Smooth muscle cell of the brain vasculature (primary cell): ENCODE measurements around the gene TDRD9.
"Not testable (repeated sequence)": the region's sequence is repeated elsewhere in the genome, so short reads cannot be mapped to it uniquely, and the experiment has no call there.

Experiments used
- DNase-seq: peaks from one replicate; pipeline ENCODE4 v3.0.0-alpha.2; 2012; ENCODE audit warnings: low read depth, low spot score

Gene TDRD9

DNA sequence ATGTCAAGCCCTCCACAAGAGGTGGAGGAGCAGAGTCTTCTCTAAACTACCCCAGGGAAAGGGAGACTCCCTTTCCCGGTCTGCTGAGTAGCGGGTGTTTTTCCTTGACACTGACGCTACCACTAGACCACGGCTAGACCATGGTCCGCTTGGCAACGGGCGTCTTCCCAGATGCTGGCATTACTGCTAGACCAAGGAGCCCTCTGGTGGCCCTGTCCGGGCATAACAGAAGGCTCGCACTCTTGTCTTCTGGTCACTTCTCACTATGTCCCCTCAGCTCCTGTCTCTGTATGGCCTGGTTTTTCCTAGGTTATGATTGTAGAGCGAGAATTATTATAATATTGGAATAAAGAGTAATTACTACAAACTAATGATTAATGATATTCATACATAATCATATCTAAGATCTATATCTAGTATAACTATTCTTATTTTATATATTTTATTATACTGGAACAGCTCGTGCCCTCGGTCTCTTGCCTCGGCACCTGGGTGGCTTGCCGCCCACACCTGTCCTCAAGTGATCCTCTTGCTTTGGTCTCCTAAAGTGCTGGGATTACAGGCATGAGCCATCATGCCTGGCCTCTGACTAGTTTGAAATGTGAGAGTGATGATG lies 52.5 kb downstream of the TDRD9 start:
- DNase-seq, result not testable (repeated sequence)

- no peak for DNase-seq
Observed at GRCh38 chr14:103984196-103984595, 55.9 kb downstream of the TDRD9 start.

DNA sequence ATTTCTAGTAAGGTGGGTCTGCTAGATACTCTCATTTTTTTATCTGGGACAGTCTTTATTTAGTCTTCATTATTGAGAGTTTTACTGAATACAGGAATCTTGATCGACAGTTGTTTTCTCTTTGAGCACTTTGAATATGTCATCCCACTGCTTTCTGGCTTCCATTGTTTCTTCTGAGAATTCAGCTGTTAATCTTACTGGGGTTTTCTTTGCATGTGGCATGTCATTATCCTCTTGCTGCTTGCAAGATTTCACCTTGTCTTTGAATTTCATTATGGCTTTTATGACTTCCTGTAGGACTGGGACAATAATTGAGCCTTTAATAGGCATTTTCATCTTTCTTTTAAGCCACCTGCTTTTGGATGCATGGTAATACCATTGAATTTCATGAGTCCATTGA lies 60.8 kb downstream of the TDRD9 start:
- DNase-seq, result no peak

- no peak for DNase-seq
Observed at GRCh38 chr14:103989964-103990363, 61.7 kb downstream of the TDRD9 start.

GRCh38 chr14:103994535-103995184 lies 66.4 kb downstream of the TDRD9 start:
- DNase-seq, result no peak

DNA sequence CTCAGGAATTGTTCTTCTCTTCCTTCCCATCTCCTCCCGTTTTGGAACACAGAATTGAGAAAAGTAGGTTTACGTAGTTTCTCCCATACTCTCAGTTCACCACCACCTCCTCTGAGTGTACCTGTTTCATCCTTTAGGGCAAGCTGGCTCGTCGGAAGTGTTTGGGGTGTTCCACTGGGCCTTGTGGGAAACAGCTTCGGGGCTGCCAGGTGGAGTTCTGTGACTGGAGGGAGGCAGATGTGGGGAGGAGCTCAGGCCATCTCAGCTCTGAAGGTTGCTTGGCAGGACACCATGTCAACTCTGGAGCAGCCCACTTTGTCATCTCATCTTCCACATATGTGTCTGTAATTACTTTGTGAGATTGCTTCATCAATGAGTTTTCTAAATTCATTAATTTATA lies 67.6 kb downstream of the TDRD9 start:
- DNase-seq, result no peak

- no peak for DNase-seq
Observed at GRCh38 chr14:103997391-103997790, 69.1 kb downstream of the TDRD9 start.

DNA sequence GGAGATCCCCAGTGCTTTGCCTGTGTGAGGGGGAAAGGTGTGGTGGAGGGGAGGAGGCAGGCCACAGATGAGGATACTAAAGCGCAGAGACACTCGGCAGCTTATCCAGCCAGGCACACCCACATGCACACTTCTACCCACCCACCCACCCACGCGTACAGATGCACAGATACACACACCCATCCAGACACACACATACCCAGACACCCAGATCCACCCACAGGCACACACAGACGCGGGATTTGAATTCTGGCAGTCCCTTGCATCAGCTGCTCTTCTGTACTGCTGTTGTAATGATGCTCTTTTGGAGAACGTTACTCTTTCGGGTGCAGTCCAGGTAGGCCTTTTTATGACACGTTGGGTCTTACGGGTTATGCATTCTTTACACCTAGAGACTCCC lies 69.8 kb downstream of the TDRD9 start:
- no peak for DNase-seq

DNA sequence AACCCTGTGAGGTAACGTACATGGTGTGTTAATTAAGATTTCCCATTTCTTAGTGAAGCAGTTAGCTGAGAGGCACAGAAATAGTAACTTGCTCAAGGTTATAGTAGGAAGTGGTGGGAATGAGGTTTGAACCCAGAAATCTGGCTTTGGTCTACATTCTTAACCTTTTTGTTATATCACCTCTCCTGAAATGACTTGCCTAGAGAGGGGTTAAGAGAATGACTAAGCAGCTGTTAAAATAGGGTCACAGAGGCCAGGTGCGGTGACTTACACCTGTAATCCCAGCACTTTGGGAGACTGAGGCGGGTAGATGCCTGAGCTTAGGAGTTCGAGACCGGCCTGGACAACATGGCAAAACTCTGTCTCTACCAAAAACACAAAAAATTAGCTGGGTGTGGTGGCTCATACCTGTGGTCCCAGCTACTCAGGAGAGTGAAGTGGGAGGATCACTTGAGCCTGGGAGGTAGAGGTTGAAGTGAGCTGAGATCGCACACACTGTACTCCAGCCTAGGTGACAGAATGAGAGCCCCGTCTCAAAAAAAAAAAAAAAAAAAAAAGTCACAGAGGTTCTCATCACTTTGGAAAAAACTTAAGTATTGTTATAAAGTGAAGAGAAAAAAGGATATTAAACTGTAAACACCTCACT lies 71.7 kb downstream of the TDRD9 start:
- no peak for DNase-seq

- DNase-seq, result no peak
Observed at GRCh38 chr14:104001003-104001402, 72.7 kb downstream of the TDRD9 start.

GRCh38 chr14:104003616-104004015 lies 75.4 kb downstream of the TDRD9 start:
- DNase-seq, result no peak

DNA sequence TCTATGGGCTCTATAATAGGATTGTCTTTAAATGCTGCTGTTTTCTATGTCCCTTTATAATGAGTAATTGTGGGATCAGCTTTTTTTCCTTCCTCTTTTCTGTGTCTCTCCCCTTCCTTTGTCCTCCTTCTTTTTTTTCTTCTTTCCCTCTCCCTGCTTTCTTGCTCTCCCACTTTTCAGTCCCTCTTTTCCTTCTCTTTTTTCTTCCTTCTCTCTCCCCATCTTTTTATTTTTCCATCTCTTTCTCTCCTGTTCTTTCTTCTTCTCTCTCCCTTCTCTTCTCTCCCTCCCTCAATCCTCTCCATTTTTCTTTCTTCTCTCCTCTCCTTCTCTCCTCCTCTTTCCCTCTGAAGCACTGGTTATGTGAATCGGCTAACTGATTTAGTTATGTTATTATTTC lies 76.6 kb downstream of the TDRD9 start:
- DNase-seq, result no peak

GRCh38 chr14:104005489-104005888 lies 77.2 kb downstream of the TDRD9 start:
- no peak for DNase-seq

- DNase-seq, result no peak
Observed at GRCh38 chr14:104007121-104007520, 78.9 kb downstream of the TDRD9 start.

DNA sequence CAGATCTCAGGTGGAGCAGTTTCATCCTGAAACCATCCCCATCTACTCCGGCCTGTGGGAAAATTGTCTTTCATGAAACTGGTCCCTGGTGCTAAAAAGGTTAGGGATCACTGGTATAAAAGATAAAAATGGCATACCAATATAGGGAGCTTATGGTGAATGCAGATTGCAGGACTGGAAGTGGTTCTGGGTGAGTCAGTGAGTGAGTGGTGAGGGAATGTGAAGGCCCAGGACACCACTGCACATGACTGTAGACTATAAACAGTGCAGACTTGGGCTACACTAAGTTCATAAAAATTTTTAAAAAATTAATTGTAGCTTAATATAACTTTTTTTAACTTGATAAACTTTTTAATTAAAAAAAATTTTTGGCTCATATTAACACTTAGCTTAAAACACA lies 81.0 kb downstream of the TDRD9 start:
- no peak for DNase-seq

GRCh38 chr14:104011824-104012517 lies 83.7 kb downstream of the TDRD9 start:
- no peak for DNase-seq

- DNase-seq, result no peak
Observed at GRCh38 chr14:104014764-104015163, 86.5 kb downstream of the TDRD9 start.

GRCh38 chr14:104016873-104017650 lies 88.8 kb downstream of the TDRD9 start:
- no peak for DNase-seq

DNA sequence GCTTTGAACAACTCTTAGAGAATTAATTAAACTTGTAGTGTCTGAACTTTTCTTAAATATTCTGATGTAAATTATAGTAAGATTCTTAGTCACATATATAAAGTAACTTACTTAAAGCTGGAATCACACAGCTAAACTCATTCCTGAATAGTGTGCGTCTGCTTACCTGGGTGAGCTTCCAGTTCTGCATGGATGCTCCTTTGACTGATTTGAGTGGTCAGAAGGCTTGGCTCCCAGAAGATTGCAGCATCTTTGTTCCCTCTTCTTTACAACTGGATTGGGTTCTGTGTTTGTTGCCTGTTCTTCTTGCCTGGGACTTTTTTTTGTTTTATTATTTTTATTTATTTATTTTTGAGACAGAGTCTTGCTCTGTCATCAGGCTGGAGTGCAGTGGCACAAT lies 90.8 kb downstream of the TDRD9 start:
- no peak for DNase-seq

- no peak for DNase-seq
Observed at GRCh38 chr14:104019806-104020205, 91.5 kb downstream of the TDRD9 start.

DNA sequence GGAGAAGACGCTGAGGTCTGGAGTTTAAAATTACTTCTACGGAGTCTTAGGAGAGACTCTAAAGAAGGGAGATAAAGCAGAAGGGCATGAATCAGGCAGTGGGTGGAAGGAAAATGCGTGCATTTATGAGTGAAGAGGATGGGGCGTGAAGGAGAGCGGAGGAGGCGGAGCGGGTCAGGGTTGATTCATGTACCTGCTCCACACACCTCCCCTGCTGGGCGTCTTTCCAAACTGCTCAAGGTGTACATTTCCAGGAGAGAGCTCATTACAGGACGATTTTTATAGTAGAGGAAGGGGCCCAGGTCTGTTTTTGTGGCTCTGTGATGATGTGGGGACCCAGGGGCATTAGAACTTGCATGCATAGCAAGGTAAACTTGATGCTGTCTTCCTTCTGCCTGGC lies 92.2 kb downstream of the TDRD9 start:
- DNase-seq, result no peak
